HG03135 (cell line): Measurements from ENCODE around the gene KCNJ3.

Experiments
- ATAC-seq: cut with Tn5 transposase; IDR thresholded peaks from one replicate; pipeline ENCODE4 v1.9.1; 2021; ENCODE audit warnings: mild to moderate bottlenecking, moderate library complexity; ENCODE audit not compliant: unreplicated experiment

The KCNJ3 gene

GRCh38 chr2:154706660-154707059 lies 8.2 kb downstream of the KCNJ3 start:
- no peak for ATAC-seq

DNA sequence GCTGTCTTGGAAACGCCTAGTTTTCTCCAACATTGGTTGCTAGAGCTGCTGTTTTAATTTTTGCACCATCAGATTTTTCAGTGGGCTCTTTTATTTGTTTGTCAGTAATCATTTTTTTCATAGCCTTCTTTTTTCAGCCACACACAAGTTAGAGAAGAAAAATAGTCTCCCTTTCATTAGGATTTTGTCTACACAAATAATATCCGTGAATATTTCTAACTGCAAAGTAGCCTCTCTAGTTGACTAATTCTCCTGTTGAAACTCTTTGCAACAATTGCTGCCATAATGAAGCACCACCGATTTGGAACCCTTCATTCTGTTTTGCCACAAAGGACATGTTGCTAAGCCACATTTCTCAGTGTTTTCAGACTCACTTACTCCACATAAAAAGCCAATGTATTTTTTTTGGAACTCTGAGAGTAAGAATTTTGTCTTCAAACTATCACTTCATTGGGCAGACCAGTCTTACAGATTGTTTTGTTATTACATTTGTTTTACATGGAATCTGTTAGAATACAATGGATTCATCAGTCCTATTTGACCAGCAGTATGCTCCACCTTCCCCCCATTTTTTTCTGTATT lies 9.6 kb downstream of the KCNJ3 start:
- no peak for ATAC-seq

DNA sequence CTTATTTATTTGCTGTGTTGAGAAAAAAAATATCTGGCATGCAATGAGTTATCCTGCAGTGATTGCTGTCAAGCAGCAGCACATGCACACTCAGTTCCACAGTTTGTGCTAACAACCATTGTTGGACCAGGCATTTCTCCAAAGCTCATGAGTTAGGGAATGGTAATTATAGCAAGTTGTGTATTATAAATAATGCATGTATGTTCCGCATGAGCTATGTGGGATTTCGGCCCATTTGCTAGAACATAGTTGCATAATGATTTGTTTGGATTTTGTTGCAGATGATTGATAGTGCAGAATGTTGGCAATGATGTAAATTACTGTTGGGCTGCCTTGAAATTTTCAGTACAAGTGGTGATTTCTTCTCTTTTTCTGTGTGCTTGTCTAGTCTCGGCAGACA lies 10.7 kb downstream of the KCNJ3 start:
- ATAC-seq: no peak

DNA sequence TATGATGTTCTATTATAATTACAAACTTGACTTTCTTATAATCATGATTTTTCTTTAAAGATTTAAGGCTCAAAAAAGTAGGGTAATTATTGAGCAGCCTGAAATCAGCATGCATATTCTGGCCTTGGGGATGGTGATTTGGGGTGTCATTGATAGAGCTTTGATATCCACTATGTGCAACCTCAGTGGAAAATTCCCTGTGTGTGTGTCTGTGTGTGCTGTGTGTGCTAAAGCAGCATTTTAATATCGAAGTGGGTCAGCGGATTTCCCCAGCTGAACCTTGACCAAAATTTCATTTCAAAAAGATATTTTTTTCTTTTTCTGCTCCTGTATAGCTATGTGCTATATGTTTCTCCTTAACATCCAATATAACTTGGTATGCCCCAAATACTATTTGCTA lies 11.6 kb downstream of the KCNJ3 start:
- no peak for ATAC-seq

GRCh38 chr2:154710685-154711084 lies 12.2 kb downstream of the KCNJ3 start:
- ATAC-seq: no peak

DNA sequence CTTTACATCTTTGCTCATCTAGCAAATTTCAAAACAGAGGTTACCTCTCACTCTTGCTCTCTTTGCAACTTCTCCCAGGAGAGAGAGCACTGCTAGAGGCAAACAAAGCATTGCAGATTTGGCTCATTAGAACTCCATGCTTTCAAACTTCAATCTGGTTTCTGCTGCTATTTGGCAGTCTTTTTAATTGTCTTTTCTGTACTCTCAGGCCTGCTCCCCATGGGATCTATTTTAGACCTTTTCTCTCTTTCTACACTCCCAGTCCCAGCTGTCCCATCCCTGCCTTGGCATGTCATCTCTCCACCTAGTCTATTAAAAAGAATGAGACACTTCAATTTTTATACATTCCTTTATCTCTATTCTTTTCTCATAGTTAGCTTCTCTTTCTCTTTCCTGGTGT lies 15.2 kb downstream of the KCNJ3 start:
- no peak for ATAC-seq

GRCh38 chr2:154720651-154721050 lies 22.2 kb downstream of the KCNJ3 start:
- no peak for ATAC-seq

DNA sequence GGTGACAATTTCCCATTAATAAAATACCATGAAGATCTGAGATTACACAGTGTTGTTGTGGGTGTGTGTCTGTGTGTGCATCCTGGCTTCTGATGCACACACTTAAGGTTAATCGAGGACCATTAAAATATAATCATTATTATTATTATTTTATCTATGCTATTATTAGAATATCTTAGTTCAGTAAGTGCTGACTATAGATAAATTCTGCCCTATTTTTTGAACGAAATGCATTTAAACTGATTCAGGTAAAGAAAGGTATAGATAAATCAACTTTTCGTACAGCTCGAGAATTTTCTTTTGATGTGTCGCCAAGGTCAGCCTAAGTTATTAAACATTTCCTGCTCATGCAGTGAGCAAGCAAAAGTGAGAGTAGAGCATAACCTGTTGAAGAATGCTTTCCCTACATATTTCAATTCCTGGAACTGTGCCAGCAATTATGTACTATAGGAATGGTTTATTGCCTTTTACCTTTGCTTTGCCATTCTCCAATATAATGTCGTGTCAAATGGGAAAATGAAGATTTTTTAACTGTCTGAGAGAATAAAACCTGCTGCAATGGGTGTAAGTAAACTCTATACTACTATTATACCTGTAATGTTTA lies 25.8 kb downstream of the KCNJ3 start:
- ATAC-seq: no peak

GRCh38 chr2:154740361-154740760 lies 41.9 kb downstream of the KCNJ3 start:
- no peak for ATAC-seq

GRCh38 chr2:154758871-154759270 lies 60.4 kb downstream of the KCNJ3 start:
- no peak for ATAC-seq

GRCh38 chr2:154762638-154763037 lies 64.1 kb downstream of the KCNJ3 start:
- no peak for ATAC-seq

GRCh38 chr2:154771664-154772284 lies 73.3 kb downstream of the KCNJ3 start:
- ATAC-seq: no peak

GRCh38 chr2:154776825-154777224 lies 78.3 kb downstream of the KCNJ3 start:
- no peak for ATAC-seq

GRCh38 chr2:154794406-154794805 lies 95.9 kb downstream of the KCNJ3 start:
- no peak for ATAC-seq

DNA sequence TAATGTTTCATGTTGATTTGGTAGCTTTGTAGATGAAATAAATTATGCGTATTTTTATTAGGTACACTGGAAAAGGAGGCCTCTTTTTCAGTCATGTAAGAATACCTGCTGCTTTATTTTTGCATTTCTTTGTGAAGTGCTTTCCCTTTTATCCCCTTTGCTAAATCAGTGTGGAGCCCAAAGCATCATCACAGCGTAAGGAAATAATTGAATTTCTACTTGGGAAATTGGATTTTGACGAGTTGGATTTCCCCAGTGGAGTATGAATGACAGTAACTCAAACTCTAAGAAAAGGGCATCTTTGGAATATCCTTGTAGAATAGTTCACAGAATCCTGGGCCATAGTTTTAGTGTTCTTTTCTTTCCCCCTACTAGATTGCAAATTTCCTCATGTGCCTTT lies 97.2 kb downstream of the KCNJ3 start:
- no peak for ATAC-seq

DNA sequence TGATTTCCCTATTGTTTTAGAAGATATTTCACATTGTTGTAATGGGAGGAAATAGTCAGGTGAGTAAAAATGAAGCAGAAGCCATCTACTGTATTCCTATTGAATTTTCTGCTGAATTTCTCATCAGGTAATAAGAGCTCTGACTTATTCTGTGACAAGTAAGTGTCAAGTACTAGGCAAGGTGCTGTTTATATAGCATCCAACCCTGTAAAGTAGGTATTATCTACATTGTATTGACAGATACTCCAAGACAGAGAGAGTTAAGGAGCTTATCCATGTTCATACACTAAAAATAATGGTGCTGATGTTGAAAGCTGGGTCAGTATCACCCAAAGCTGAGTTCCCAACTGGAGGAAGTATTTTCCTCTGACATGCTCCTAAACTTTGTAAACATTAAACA lies 106.0 kb downstream of the KCNJ3 start:
- ATAC-seq: no peak

- no peak for ATAC-seq
Observed at GRCh38 chr2:154813636-154814035, 115.1 kb downstream of the KCNJ3 start.

DNA sequence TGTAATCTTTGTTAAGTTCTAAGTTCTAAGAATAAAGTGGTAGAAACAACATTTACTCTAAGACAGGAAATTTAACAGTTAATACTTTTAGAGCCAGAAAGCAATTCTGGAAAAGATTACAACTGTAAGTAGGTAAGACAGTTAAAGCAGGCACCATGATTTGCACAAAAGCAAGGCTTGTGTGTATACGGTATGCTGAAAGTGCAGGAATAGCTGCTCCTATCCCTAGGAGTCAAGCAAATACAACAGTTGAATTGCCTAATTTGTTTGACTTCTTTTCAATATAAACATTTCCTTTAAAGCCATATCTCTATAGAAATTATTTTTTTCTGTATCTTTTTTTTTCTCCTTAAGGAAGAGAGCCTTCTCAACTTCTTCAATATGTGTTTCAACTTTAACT lies 116.4 kb downstream of the KCNJ3 start:
- ATAC-seq: no peak

- no peak for ATAC-seq
Observed at GRCh38 chr2:154825358-154825757, 126.9 kb downstream of the KCNJ3 start.

DNA sequence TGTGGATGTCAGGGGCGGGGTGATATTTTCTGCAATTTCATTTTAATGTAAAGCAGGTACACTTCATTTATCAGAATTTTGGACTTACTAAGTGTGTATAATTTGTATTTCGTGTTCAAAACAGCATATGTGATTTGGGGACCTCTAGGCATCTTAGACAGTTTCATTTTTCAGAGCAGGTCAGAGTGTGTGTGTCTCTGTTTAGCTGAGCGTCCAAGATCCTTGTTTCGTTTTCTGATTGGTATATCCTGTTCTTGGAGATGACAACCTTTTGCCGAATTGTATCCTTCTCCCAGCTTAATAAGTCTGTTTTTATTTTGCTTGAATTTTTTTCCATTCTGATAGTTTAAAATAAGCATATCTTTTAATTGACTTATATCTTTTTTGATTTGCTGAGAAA lies 128.3 kb downstream of the KCNJ3 start:
- ATAC-seq: no peak

DNA sequence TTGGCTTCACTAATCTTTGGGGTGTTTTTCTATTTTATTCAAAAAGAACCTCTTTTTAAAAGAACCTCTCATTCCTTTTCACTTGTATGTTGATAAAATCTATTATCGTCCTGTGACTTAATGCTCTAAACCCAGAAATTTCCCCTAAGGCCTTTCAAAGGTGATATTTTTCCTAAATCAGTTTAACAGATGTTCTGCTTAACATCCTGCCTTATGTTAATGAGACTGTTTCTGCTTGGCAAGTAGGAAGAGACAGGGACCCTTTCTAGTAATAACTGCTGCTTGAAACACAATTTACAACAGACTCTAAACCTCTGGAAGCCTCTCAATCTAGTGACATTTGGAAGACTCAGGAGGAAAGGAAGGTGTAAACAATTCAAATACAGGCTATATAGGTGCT lies 128.8 kb downstream of the KCNJ3 start:
- no peak for ATAC-seq

DNA sequence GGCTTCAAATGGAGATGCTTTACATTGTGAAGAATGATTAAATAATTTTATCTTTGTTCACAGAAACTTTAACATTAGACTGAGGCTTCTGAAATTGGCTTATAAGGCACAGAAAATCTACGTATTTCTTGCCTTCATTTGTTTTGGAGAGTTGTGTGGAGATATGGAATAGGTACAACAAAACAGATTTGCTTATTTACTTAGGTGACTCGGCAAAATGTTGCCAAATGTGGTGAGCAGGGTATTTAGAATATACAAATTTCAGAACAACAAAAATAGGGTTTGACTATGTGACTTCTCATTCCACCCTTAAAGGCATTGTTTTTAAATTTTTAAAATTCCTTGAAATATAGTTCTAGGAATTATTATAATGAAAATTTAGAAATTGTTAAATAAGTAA lies 134.2 kb downstream of the KCNJ3 start:
- no peak for ATAC-seq

GRCh38 chr2:154836632-154837031 lies 138.1 kb downstream of the KCNJ3 start:
- no peak for ATAC-seq
